AG08395 (cell line): ENCODE data around the gene SLC41A2.

Experiments
- DNase-seq: peaks from one replicate; pipeline ENCODE4 v3.0.0; 2012; ENCODE audit warnings: mixed read lengths, low spot score

The SLC41A2 gene

GRCh38 chr12:104929368-104929767 is 28.7 kb downstream of the SLC41A2 start:
- DNase-seq, result no peak

GRCh38 chr12:104928036-104928745 is 29.9 kb downstream of the SLC41A2 start:
- peak; percentile 13 for DNase-seq

- DNase-seq, result no peak
These were observed 32.6 kb downstream of the SLC41A2 start for GRCh38 chr12:104925501-104925900.

- no peak for DNase-seq
These were observed 36.8 kb downstream of the SLC41A2 start for GRCh38 chr12:104921340-104921739.

GRCh38 chr12:104911942-104912341 is 46.1 kb downstream of the SLC41A2 start:
- DNase-seq, result no peak

GRCh38 chr12:104910196-104910840 is 47.8 kb downstream of the SLC41A2 start:
- peak; percentile 22 for DNase-seq

GRCh38 chr12:104909761-104910160 is 48.3 kb downstream of the SLC41A2 start:
- DNase-seq, result no peak
